ENCODE results near the gene TNFRSF4. TPM values are rescaled to one million over a fixed set of nuclear protein-coding genes. Genes with fewer than 3 reads are reported as not detected.

TNFRSF4 gene
- total and polyA plus RNA-seq, 2 of the 13 experiments (the other 11 are each of a cell fraction or from before 2014, with no cell fraction given), result not detected

GRCh38 chr1:1164701-1165451 lies 49.1 kb downstream of the TNFRSF4 start (continued):
- TF ChIP-seq, protein P1, sequence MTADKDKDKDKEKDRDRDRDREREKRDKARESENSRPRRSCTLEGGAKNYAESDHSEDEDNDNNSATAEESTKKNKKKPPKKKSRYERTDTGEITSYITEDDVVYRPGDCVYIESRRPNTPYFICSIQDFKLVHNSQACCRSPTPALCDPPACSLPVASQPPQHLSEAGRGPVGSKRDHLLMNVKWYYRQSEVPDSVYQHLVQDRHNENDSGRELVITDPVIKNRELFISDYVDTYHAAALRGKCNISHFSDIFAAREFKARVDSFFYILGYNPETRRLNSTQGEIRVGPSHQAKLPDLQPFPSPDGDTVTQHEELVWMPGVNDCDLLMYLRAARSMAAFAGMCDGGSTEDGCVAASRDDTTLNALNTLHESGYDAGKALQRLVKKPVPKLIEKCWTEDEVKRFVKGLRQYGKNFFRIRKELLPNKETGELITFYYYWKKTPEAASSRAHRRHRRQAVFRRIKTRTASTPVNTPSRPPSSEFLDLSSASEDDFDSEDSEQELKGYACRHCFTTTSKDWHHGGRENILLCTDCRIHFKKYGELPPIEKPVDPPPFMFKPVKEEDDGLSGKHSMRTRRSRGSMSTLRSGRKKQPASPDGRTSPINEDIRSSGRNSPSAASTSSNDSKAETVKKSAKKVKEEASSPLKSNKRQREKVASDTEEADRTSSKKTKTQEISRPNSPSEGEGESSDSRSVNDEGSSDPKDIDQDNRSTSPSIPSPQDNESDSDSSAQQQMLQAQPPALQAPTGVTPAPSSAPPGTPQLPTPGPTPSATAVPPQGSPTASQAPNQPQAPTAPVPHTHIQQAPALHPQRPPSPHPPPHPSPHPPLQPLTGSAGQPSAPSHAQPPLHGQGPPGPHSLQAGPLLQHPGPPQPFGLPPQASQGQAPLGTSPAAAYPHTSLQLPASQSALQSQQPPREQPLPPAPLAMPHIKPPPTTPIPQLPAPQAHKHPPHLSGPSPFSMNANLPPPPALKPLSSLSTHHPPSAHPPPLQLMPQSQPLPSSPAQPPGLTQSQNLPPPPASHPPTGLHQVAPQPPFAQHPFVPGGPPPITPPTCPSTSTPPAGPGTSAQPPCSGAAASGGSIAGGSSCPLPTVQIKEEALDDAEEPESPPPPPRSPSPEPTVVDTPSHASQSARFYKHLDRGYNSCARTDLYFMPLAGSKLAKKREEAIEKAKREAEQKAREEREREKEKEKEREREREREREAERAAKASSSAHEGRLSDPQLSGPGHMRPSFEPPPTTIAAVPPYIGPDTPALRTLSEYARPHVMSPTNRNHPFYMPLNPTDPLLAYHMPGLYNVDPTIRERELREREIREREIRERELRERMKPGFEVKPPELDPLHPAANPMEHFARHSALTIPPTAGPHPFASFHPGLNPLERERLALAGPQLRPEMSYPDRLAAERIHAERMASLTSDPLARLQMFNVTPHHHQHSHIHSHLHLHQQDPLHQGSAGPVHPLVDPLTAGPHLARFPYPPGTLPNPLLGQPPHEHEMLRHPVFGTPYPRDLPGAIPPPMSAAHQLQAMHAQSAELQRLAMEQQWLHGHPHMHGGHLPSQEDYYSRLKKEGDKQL (CRISPR knock-in tag; IDR thresholded peaks at IDR 0.05; ENCODE audit: low read depth), result no peak
- TF ChIP-seq, protein P2, sequence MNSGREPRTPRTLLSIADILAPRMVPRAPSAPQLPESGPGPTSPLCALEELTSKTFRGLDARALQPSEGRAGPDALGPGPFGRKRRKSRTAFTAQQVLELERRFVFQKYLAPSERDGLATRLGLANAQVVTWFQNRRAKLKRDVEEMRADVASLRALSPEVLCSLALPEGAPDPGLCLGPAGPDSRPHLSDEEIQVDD (CRISPR knock-in tag; IDR thresholded peaks at IDR 0.05; ENCODE audit: borderline replicate concordance), result no peak
- TF ChIP-seq, protein P3, sequence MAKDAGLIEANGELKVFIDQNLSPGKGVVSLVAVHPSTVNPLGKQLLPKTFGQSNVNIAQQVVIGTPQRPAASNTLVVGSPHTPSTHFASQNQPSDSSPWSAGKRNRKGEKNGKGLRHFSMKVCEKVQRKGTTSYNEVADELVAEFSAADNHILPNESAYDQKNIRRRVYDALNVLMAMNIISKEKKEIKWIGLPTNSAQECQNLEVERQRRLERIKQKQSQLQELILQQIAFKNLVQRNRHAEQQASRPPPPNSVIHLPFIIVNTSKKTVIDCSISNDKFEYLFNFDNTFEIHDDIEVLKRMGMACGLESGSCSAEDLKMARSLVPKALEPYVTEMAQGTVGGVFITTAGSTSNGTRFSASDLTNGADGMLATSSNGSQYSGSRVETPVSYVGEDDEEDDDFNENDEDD (CRISPR knock-in tag; IDR thresholded peaks at IDR 0.05; ENCODE audit: borderline replicate concordance), result peak; percentile 38; the same call in 1 of the 2 replicates
- TF ChIP-seq ZBTB7B (CRISPR knock-in tag; IDR thresholded peaks at IDR 0.05) (peak; percentile 48; the same call in 1 of the 2 replicates), ZSCAN9 (CRISPR knock-in tag; IDR thresholded peaks at IDR 0.05; ENCODE audit: borderline replicate concordance) (0 out of 2 replicates have a peak, but pooled peaks have one; percentile 78), THAP11 (CRISPR knock-in tag; IDR thresholded peaks at IDR 0.05) (peak; percentile 27; the same call in 1 of the 2 replicates), ERF (CRISPR knock-in tag; IDR thresholded peaks at IDR 0.05) (peak; percentile 43), PHB2 (IDR thresholded peaks at IDR 0.05; ENCODE audit: partially characterized antibody) (no peak), NR3C1 (CRISPR knock-in tag; IDR thresholded peaks at IDR 0.05) (no peak), ZFP36L1 (CRISPR knock-in tag; IDR thresholded peaks at IDR 0.05) (no peak; the same call in 1 of the 2 replicates), ZNF546 (CRISPR knock-in tag; conservative IDR thresholded peaks at IDR 0.05) (peak; percentile 82), NAIF1 (CRISPR knock-in tag; IDR thresholded peaks at IDR 0.05; ENCODE audit: borderline replicate concordance) (peak; percentile 53; the same call in 1 of the 2 replicates), NR2F6 (IDR thresholded peaks at IDR 0.05) (no peak), NR2F6 (CRISPR knock-in tag; IDR thresholded peaks at IDR 0.05) (0 out of 2 replicates have a peak, but pooled peaks have one; percentile 14), ZFP36 (IDR thresholded peaks at IDR 0.05; ENCODE audit: borderline replicate concordance, low read depth, low read length, partially characterized antibody) (no peak)
- TF ChIP-seq, protein P4, sequence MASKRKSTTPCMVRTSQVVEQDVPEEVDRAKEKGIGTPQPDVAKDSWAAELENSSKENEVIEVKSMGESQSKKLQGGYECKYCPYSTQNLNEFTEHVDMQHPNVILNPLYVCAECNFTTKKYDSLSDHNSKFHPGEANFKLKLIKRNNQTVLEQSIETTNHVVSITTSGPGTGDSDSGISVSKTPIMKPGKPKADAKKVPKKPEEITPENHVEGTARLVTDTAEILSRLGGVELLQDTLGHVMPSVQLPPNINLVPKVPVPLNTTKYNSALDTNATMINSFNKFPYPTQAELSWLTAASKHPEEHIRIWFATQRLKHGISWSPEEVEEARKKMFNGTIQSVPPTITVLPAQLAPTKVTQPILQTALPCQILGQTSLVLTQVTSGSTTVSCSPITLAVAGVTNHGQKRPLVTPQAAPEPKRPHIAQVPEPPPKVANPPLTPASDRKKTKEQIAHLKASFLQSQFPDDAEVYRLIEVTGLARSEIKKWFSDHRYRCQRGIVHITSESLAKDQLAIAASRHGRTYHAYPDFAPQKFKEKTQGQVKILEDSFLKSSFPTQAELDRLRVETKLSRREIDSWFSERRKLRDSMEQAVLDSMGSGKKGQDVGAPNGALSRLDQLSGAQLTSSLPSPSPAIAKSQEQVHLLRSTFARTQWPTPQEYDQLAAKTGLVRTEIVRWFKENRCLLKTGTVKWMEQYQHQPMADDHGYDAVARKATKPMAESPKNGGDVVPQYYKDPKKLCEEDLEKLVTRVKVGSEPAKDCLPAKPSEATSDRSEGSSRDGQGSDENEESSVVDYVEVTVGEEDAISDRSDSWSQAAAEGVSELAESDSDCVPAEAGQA (IDR thresholded peaks at IDR 0.05; ENCODE audit: low read depth), result peak; percentile 68
- TF ChIP-seq, protein P4 (CRISPR knock-in tag; IDR thresholded peaks at IDR 0.05; ENCODE audit: borderline replicate concordance), result no peak
